Smooth muscle cell of trachea (primary cell): Measurements from ENCODE around the gene USP30. TPM values are rescaled to one million over a fixed set of nuclear protein-coding genes. Genes with fewer than 3 reads are reported as not detected.

ENCODE experiments used
- total RNA-seq: library from RNA; depleted of rRNA; stranded (reverse); fragments of >200 nt; gene quantifications from 2 replicates; pipeline ENCODE4 v1.2.1, GENCODE V29; 2014

USP30 gene
- total RNA-seq, result 11.4 and 11.5 TPM in 2 replicates

GRCh38 chr12:109052414-109053323 lies at the start of gene USP30:
USP30 (plus strand) TSS chr12:109052576; CDS start chr12:109052679, 103 bp downstream.

GRCh38 chr12:109020796-109021380 lies 31.5 kb upstream of the USP30 start, which contains the start of gene SVOP:
SVOP (minus strand) TSS chr12:109021068; CDS start chr12:109020868, 200 bp downstream.

GRCh38 chr12:109093022-109093918 lies 40.9 kb downstream of the USP30 start, which contains the start of gene ALKBH2:
ALKBH2 (minus strand) TSS chr12:109093472; CDS start chr12:109092786, 686 bp downstream.

GRCh38 chr12:109097435-109098182 lies 45.2 kb downstream of the USP30 start, which contains the start of gene UNG:
UNG (plus strand) TSS chr12:109097597; CDS start chr12:109097680, 83 bp downstream.

GRCh38 chr12:109115758-109116610 lies 63.6 kb downstream of the USP30 start, which contains the start of gene ACACB:
ACACB (plus strand) TSS chr12:109116587; CDS start chr12:109139406, 22,819 bp downstream.

Other genes with a start within 250 kb of the USP30 start
- 19.6 and 30.1 TPM in 2 replicates for gene SSH1, start 195.0 kb upstream of the USP30 start, total RNA-seq
- gene DAO, start 172.5 kb upstream of the USP30 start, total RNA-seq, result not detected in 2 replicates
- not detected in 2 replicates for gene SVOP, start 31.5 kb upstream of the USP30 start, total RNA-seq
- 16.9 and 19.9 TPM in 2 replicates for gene ALKBH2, start 40.9 kb downstream of the USP30 start, total RNA-seq
- 15.9 and 30.3 TPM in 2 replicates for gene UNG, start 45.0 kb downstream of the USP30 start, total RNA-seq
- gene ACACB, start 64.0 kb downstream of the USP30 start, total RNA-seq, result 8.3 and 15.0 TPM in 2 replicates